ENCODE results near the gene IPO11.

GRCh38 chr5:62587737-62588136 lies 175.2 kb downstream of the IPO11 start:
- no peak for TF ChIP-seq CTCF (IDR thresholded peaks at IDR 0.05; ENCODE audit: low read length)
- TF ChIP-seq EZH2 (IDR thresholded peaks at IDR 0.05; ENCODE audit: borderline replicate concordance, low read length), result no peak

Data from OCI-LY1 (cell line).